HCT116 (cell line): Measurements from ENCODE around the gene LASP1. TPM values are rescaled to one million over a fixed set of nuclear protein-coding genes. Genes with fewer than 3 reads are reported as not detected.

Experiments
- ATAC-seq: fragments of 200-7000 bp; cut with Tn5 transposase; 2 replicates; pipeline ENCODE4 v1.9.1; 2020; ENCODE audit warnings: mild to moderate bottlenecking, moderate library complexity
- BruUV-seq: library from RNA; stranded (reverse); fragments of 400-500 nt; replicated peaks from 2 replicates; lab custom pipeline; 2021; lab: Mats Ljungman, UMichigan
- CTCF ChIA-PET: fragments of 300-600 bp; sonication (Branson Sonifier 250); formaldehyde crosslinking; loops from one replicate; lab custom pipeline; 2021; ENCODE audit warnings: antibody characterized with exemption; lab: Charles Lee
- POLR2A ChIA-PET: fragments of 300-600, 350-600 bp; sonication (Branson Sonifier 250); formaldehyde crosslinking; loops from one replicate; lab custom pipeline; 2021; ENCODE audit warnings: antibody characterized with exemption; lab: Charles Lee
- RAD21 ChIA-PET, 2 experiments: fragments of 300-600 bp; sonication (Branson Sonifier 250); formaldehyde crosslinking; loops; one replicate each; lab custom pipeline; 2023; ENCODE audit warnings: low total read pairs in 2 of 2; ENCODE audit not compliant: uncharacterized antibody in 2 of 2, unreplicated experiment in 2 of 2, low non-redundant PET in 1 of 2; lab: Charles Lee
- DNase-seq: peaks from one replicate; pipeline ENCODE4 v3.0.0-alpha.2; 2010; ENCODE audit warnings: low read depth, low spot score
- H2AFZ ChIP-seq: fragments of 200-600 bp; shearing (Covaris generic), sonication (generic); 2 replicates; pipeline ENCODE4 v1.6.1; 2017; ENCODE audit warnings: low read depth, mixed run types, mixed read lengths, antibody characterized with exemption, low read length; ENCODE audit not compliant: poor library complexity, severe bottlenecking
- H3K27ac ChIP-seq: 2 replicates; pipeline ENCODE4 v1.5.1; 2012; ENCODE audit warnings: low read depth, low read length
- H3K27me3 ChIP-seq: fragments of 200-600 bp; sonication (generic); 2 replicates; pipeline ENCODE4 v1.6.1; 2016; ENCODE audit warnings: mixed run types, low read length, mixed read lengths; ENCODE audit not compliant: insufficient read depth
- H3K36me3 ChIP-seq, 2 experiments: fragments of 200-500 bp in 1 of 2; fragments of 200-600 bp in 1 of 2; sonication (Bioruptor generic) in 1 of 2; sonication (generic) in 1 of 2; 2 replicates each; pipeline versions ENCODE4 v1.5.1 to v1.6.1; 2014 to 2016; ENCODE audit warnings: low read length in 2 of 2, inconsistent platforms in 1 of 2, mixed read lengths in 1 of 2, mixed run types in 1 of 2; ENCODE audit not compliant: insufficient read depth in 2 of 2, control insufficient read depth in 1 of 2
- H3K4me1 ChIP-seq, 2 experiments: fragments of 200-600 bp in 1 of 2; sonication (generic) in 1 of 2; 2 replicates each; pipeline versions ENCODE4 v1.5.1 to v1.6.1; 2012 to 2017; ENCODE audit warnings: low read length in 2 of 2, inconsistent platforms in 1 of 2, mild to moderate bottlenecking in 1 of 2, mixed read lengths in 1 of 2, mixed run types in 1 of 2, moderate library complexity in 1 of 2; ENCODE audit not compliant: insufficient read depth in 2 of 2, control insufficient read depth in 1 of 2
- H3K4me2 ChIP-seq: fragments of 200-600 bp; sonication (generic); 2 replicates; pipeline ENCODE4 v1.6.1; 2017; ENCODE audit warnings: mixed run types, low read length, mixed read lengths
- H3K4me3 ChIP-seq, 2 experiments: fragments of 200-600 bp in 1 of 2; sonication (generic) in 1 of 2; replicated peaks in 1 of 2; 2 replicates each; pipeline ENCODE4 v1.5.1; 2011 to 2016; ENCODE audit warnings: low read length in 2 of 2, control low read depth in 1 of 2, low read depth in 1 of 2, mild to moderate bottlenecking in 1 of 2, mixed read lengths in 1 of 2, mixed run types in 1 of 2
- H3K79me2 ChIP-seq: fragments of 200-600 bp; sonication (generic); 2 replicates; pipeline ENCODE4 v1.6.1; 2017; ENCODE audit warnings: mild to moderate bottlenecking, mixed run types, low read length, moderate library complexity, mixed read lengths; ENCODE audit not compliant: insufficient read depth
- H3K9ac ChIP-seq: fragments of 200-600 bp; sonication (generic); 2 replicates; pipeline ENCODE4 v1.6.1; 2016; ENCODE audit warnings: low read length, mixed read lengths
- H3K9me2 ChIP-seq: fragments of 200-600 bp; sonication (generic), shearing (Covaris generic); 2 replicates; pipeline ENCODE4 v1.6.1; 2017; ENCODE audit warnings: mixed run types, mild to moderate bottlenecking, moderate library complexity; ENCODE audit not compliant: insufficient read depth
- H3K9me3 ChIP-seq, 2 experiments: fragments of 200-500 bp in 1 of 2; fragments of 200-600 bp in 1 of 2; sonication (Bioruptor generic) in 1 of 2; sonication (generic) in 1 of 2; 2 replicates each; pipeline ENCODE4 v1.6.1; 2014 to 2017; ENCODE audit warnings: low read length in 2 of 2, mixed read lengths in 2 of 2, inconsistent platforms in 1 of 2, low read depth in 1 of 2, mild to moderate bottlenecking in 1 of 2, mixed run types in 1 of 2, moderate library complexity in 1 of 2; ENCODE audit not compliant: control insufficient read depth in 1 of 2, insufficient read depth in 1 of 2
- H4K20me1 ChIP-seq: fragments of 200-600 bp; sonication (generic), shearing (Covaris generic); 2 replicates; pipeline ENCODE4 v1.6.1; 2017; ENCODE audit warnings: mixed run types, mild to moderate bottlenecking, moderate library complexity; ENCODE audit not compliant: insufficient read depth
- ATF3 ChIP-seq: IDR thresholded peaks from 2 replicates; pipeline ENCODE4 v1.6.1; 2012
- CEBPB ChIP-seq: IDR thresholded peaks from 2 replicates; pipeline ENCODE4 v1.6.1; 2012; ENCODE audit warnings: low read depth
- EGR1 ChIP-seq: IDR thresholded peaks from 2 replicates; pipeline ENCODE4 v1.6.1; 2012; ENCODE audit warnings: low read depth
- ELF1 ChIP-seq: IDR thresholded peaks from 2 replicates; pipeline ENCODE4 v1.6.1; 2012; ENCODE audit warnings: low read depth, borderline replicate concordance
- EZH2 ChIP-seq: fragments of 200-600 bp; sonication (generic); IDR thresholded peaks from 2 replicates; pipeline ENCODE4 v1.6.1; 2017; ENCODE audit warnings: antibody characterized with exemption, mixed run types
- EZH2phosphoT487 ChIP-seq: fragments of 200-600 bp; IDR thresholded peaks from 2 replicates; pipeline ENCODE4 v1.6.1; 2018; ENCODE audit warnings: antibody characterized with exemption, borderline replicate concordance
- JUND ChIP-seq: IDR thresholded peaks from 2 replicates; pipeline ENCODE4 v1.6.1; 2012
- MAX ChIP-seq: IDR thresholded peaks from 2 replicates; pipeline ENCODE4 v1.6.1; 2012
- REST ChIP-seq: IDR thresholded peaks from 2 replicates; pipeline ENCODE4 v1.6.1; 2012; ENCODE audit warnings: low read depth
- SIN3A ChIP-seq: IDR thresholded peaks from 2 replicates; pipeline ENCODE4 v1.6.1; 2012; ENCODE audit warnings: low read depth
- SRF ChIP-seq: IDR thresholded peaks from 2 replicates; pipeline ENCODE4 v1.6.1; 2012; ENCODE audit warnings: low read depth
- TCF7L2 ChIP-seq: IDR thresholded peaks from 2 replicates; pipeline ENCODE4 v1.7.0; 2011; ENCODE audit warnings: borderline replicate concordance, inconsistent platforms; ENCODE audit not compliant: insufficient read depth, insufficient read length; ENCODE audit errors: extremely low read depth
- ZFX ChIP-seq: fragments of 450-650 bp; IDR thresholded peaks from 2 replicates; pipeline ENCODE4 v1.6.1; 2017
- ZNF274 ChIP-seq: fragments of 200-500 bp; sonication (Bioruptor generic); IDR thresholded peaks from 2 replicates; pipeline ENCODE4 v1.6.1; 2014; ENCODE audit warnings: mild to moderate bottlenecking, low read depth, low read length, inconsistent platforms
- intact Hi-C: fragments of 100-400 bp; cut with micrococcal nuclease; formaldehyde crosslinking; loops from 2 replicates; pipeline ENCODE4 v1.10.0; 2022
- total RNA-seq: library from RNA; stranded (reverse); gene quantifications from one replicate; pipeline ENCODE4 v1.2.1, GENCODE V29; 2021; ENCODE audit not compliant: unreplicated experiment

Gene LASP1
- total RNA-seq, 1 experiment from 2014 or later: 149 TPM

- RAD21 ChIA-PET: no interaction called here
- no peak for ATAC-seq
- H3K9me2 ChIP-seq: no peaks in the 10 kb centered on the region
- CTCF ChIA-PET: no interaction called here
- H3K36me3 ChIP-seq: peaks cover 9 to 12% of the 10 kb centered on the region in 2 experiments; a peak in 2 of 4 replicates
- peak overlapping the region; percentile 35; the same call in 1 of the 2 replicates for H3K9ac ChIP-seq
- H3K9me3 ChIP-seq: no peaks in the 10 kb centered on the region
- peaks cover 62 to 84% of the 10 kb centered on the region in 2 experiments for H3K4me1 ChIP-seq
- DNase-seq: no peak
- no peak for TF ChIP-seq SRF
- no peak for TF ChIP-seq ZFX
- no peak for TF ChIP-seq MAX
- no peak for TF ChIP-seq EZH2
- TF ChIP-seq TCF7L2: no peak
- no peak for TF ChIP-seq EZH2phosphoT487
- TF ChIP-seq ZNF274: no peak
- no peak for TF ChIP-seq ELF1
- TF ChIP-seq EGR1: no peak
- TF ChIP-seq JUND: no peak
- TF ChIP-seq ATF3: no peak
- no peak for TF ChIP-seq SIN3A
- no peak for TF ChIP-seq REST
- no peak for TF ChIP-seq CEBPB
- no TSS peak for BruUV-seq
- POLR2A ChIA-PET: no interaction called here
- peaks cover 92% of the 10 kb centered on the region for H3K79me2 ChIP-seq
- no peaks in the 10 kb centered on the region for H4K20me1 ChIP-seq
- H2AFZ ChIP-seq: no peak overlapping the region
- peak overlapping the region; percentile 85; the same call in 1 of the 2 replicates for H3K4me2 ChIP-seq
- intact Hi-C loops: no loop called here
- H3K27me3 ChIP-seq: no peaks in the 10 kb centered on the region
- peak overlapping the region; percentile 49 for H3K27ac ChIP-seq
- H3K4me3 ChIP-seq: no peak overlapping the region
Observed at GRCh38 chr17:38874505-38875400, 4.9 kb downstream of the LASP1 start.
